Peyer's patch (tissue), 4 donors: ENCODE data around the gene TGIF2. TPM values are rescaled to one million over a fixed set of nuclear protein-coding genes. Genes with fewer than 3 reads are reported as not detected.

Experiments
- DNase-seq, 3 donors: peaks; one replicate each; pipeline ENCODE4 v3.0.0-alpha.2; 2017 to 2019
- H3K27ac ChIP-seq, 4 donors: fragments of 200-600 bp; sonication (generic); one replicate each; pipeline ENCODE4 v1.5.1; 2016 to 2019
- H3K27me3 ChIP-seq, 2 donors: fragments of 200-600 bp; sonication (generic); one replicate each; pipeline ENCODE4 v1.5.1; 2019
- H3K36me3 ChIP-seq, 3 donors: fragments of 200-600 bp; sonication (generic); one replicate each; pipeline ENCODE4 v1.5.1; 2016 to 2019
- H3K4me1 ChIP-seq, 4 donors: fragments of 200-600 bp; sonication (generic); one replicate each; pipeline ENCODE4 v1.5.1; 2016 to 2019
- H3K4me3 ChIP-seq, 4 donors: fragments of 200-600 bp; sonication (generic); 1 replicate in 3 of 4; 2 replicates in 1 of 4; pipeline ENCODE4 v1.5.1; 2016 to 2019; ENCODE audit warnings: mild to moderate bottlenecking in 1 of 4
- H3K9me3 ChIP-seq, 4 donors: fragments of 200-600 bp; sonication (generic); one replicate each; pipeline ENCODE4 v1.5.1; 2016 to 2019; ENCODE audit warnings: mild to moderate bottlenecking in 1 of 4
- POLR2A ChIP-seq, 2 donors: fragments of 450-650 bp; IDR thresholded peaks; one replicate each; pipeline ENCODE4 v1.5.1; 2017; ENCODE audit warnings: antibody characterized with exemption in 2 of 2, mild to moderate bottlenecking in 2 of 2, moderate library complexity in 2 of 2
- total RNA-seq, 4 donors: library from RNA; depleted of rRNA; stranded (reverse); fragments of >200 nt; gene quantifications; one replicate each; pipeline ENCODE4 v1.1.0, GENCODE V29; 2016
- TF ChIP-seq, protein P1 (sequence below), 6 experiments: fragments of 450-650 bp in 4 of 6; fragments of 200-600 bp in 2 of 6; sonication (generic) in 1 of 6; IDR thresholded peaks; one replicate each; pipeline ENCODE4 v1.5.1; 2017 to 2019; ENCODE audit warnings: antibody characterized with exemption in 6 of 6, mild to moderate bottlenecking in 3 of 6, moderate library complexity in 1 of 6

TGIF2 gene
- total RNA-seq, 4 donors from 2014 or later: 2.6 to 8.4 (median 4.5) TPM

DNA sequence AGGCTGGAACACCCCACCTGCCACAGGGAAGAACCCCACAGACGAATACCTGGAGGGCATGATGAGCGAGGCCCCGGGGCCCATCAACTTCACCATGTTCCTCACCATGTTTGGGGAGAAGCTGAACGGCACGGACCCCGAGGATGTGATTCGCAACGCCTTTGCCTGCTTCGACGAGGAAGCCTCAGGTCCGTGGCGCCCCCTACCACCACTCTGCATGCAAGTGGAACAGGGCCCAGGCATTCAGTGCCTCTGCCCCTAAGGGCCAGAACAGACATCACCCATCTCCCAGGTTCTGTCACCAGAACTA, 25.4 kb upstream of the TGIF2 start:
- Histone ChIP-seq H3K27me3 (no peaks in the 10 kb centered on the region), H3K36me3 (no peaks in the 10 kb centered on the region), H3K27ac (no peak overlapping the region), H3K9me3 (no peaks in the 10 kb centered on the region), H3K4me3 (no peak overlapping the region), H3K4me1 (peaks cover 0 to 12% (median 0%) of the 10 kb centered on the region in 4 donors)
- no peak for DNase-seq
- TF ChIP-seq, protein P1, sequence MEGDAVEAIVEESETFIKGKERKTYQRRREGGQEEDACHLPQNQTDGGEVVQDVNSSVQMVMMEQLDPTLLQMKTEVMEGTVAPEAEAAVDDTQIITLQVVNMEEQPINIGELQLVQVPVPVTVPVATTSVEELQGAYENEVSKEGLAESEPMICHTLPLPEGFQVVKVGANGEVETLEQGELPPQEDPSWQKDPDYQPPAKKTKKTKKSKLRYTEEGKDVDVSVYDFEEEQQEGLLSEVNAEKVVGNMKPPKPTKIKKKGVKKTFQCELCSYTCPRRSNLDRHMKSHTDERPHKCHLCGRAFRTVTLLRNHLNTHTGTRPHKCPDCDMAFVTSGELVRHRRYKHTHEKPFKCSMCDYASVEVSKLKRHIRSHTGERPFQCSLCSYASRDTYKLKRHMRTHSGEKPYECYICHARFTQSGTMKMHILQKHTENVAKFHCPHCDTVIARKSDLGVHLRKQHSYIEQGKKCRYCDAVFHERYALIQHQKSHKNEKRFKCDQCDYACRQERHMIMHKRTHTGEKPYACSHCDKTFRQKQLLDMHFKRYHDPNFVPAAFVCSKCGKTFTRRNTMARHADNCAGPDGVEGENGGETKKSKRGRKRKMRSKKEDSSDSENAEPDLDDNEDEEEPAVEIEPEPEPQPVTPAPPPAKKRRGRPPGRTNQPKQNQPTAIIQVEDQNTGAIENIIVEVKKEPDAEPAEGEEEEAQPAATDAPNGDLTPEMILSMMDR (IDR thresholded peaks at IDR 0.05): no peak
- TF ChIP-seq POLR2A (IDR thresholded peaks at IDR 0.05): no peak

DNA sequence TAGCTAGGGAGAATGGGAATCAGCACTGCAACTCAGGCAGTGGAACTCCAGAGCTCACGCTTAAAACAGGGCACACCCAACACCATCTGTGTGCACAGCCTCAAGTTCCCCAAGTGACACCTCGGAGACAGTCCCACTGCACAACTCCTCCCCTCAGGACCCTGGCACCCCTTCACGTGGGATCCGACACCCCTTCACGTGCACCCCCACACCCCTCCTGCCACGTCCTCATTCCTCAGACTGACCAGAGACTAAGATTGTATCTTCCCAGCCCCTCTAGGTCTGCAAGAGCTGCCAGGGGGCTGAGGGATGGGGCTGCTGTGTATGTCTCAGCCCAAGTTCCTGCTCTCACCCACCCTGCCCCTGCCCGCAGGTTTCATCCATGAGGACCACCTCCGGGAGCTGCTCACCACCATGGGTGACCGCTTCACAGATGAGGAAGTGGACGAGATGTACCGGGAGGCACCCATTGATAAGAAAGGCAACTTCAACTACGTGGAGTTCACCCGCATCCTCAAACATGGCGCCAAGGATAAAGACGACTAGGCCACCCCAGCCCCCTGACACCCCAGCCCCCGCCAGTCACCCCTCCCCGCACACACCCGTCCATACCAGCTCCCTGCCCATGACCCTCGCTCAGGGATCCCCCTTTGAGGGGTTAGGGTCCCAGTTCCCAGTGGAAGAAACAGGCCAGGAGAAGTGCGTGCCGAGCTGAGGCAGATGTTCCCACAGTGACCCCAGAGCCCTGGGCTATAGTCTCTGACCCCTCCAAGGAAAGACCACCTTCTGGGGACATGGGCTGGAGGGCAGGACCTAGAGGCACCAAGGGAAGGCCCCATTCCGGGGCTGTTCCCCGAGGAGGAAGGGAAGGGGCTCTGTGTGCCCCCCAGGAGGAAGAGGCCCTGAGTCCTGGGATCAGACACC, 24.4 kb upstream of the TGIF2 start:
- TF ChIP-seq, protein P1 (IDR thresholded peaks at IDR 0.05): no peak
- no peak for TF ChIP-seq POLR2A (IDR thresholded peaks at IDR 0.05)
- Histone ChIP-seq H3K27me3 (no peaks in the 10 kb centered on the region), H3K36me3 (no peaks in the 10 kb centered on the region), H3K4me1 (peaks cover 0 to 2% (median 0%) of the 10 kb centered on the region in 4 donors), H3K27ac (no peak overlapping the region), H3K9me3 (no peaks in the 10 kb centered on the region), H3K4me3 (no peak overlapping the region)
- DNase-seq: no peak

DNA sequence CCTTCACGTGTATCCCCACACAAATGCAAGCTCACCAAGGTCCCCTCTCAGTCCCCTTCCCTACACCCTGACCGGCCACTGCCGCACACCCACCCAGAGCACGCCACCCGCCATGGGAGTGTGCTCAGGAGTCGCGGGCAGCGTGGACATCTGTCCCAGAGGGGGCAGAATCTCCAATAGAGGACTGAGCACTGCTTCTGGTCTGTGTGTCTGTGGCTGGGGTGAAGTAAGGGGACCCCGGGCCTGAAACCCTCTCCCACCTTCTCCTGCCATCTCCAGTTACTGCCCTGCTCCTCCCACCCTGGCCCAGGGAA, 23.8 kb upstream of the TGIF2 start:
- TF ChIP-seq, protein P1 (IDR thresholded peaks at IDR 0.05): no peak
- no peak for TF ChIP-seq POLR2A (IDR thresholded peaks at IDR 0.05)
- DNase-seq: no peak
- Histone ChIP-seq H3K27me3 (no peaks in the 10 kb centered on the region), H3K4me1 (no peaks in the 10 kb centered on the region), H3K4me3 (no peak overlapping the region), H3K36me3 (no peaks in the 10 kb centered on the region), H3K27ac (peak overlapping the region in 1 of 4 donors; percentile 61), H3K9me3 (no peaks in the 10 kb centered on the region)

DNA sequence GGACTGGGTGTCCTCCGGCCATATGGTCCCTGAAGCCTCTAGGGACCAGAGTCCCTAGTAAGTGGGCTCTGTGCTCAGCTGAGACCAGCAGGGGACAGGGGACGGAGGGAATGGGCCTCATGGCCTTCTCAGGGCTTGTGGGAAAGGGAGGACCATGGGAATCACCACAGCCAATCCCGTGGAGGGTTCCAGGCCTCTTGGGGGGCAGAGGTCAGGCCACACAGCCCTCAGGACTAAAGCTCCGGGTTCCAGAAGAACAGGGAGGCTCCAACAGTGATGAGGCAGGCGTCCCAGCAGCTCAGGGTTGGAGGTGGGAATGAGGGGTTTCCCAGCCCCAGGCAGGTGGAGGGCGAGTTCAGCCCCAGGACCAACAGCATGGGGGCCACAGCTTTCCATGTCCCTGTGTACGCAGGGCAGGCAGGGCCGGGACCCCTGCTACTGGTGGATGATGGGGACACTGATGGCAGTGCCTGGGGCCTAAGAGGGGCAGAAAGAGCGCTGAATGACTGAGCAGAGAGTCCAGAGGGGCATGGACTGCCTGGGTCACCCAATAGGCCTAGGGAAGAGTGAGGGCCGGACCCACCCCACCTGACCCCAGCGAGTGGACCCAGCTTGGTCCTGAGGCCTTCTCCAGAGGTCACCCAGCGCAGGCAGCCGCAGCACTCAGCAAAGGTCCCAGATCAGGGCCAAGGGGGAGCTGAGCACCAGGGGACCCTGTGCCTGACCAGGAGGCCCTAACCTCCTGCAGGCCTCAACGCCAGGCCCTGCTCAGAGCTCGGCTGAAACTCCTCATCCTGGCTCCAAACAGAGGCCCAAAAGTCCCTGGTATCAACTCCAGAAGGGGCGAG, 23.2 kb upstream of the TGIF2 start:
- Histone ChIP-seq H3K9me3 (no peaks in the 10 kb centered on the region), H3K27me3 (no peaks in the 10 kb centered on the region), H3K4me1 (no peaks in the 10 kb centered on the region), H3K4me3 (no peak overlapping the region), H3K36me3 (no peaks in the 10 kb centered on the region), H3K27ac (peak overlapping the region in 1 of 4 donors; percentile 61)
- TF ChIP-seq, protein P1 (IDR thresholded peaks at IDR 0.05): no peak
- no peak for TF ChIP-seq POLR2A (IDR thresholded peaks at IDR 0.05)
- no peak for DNase-seq

DNA sequence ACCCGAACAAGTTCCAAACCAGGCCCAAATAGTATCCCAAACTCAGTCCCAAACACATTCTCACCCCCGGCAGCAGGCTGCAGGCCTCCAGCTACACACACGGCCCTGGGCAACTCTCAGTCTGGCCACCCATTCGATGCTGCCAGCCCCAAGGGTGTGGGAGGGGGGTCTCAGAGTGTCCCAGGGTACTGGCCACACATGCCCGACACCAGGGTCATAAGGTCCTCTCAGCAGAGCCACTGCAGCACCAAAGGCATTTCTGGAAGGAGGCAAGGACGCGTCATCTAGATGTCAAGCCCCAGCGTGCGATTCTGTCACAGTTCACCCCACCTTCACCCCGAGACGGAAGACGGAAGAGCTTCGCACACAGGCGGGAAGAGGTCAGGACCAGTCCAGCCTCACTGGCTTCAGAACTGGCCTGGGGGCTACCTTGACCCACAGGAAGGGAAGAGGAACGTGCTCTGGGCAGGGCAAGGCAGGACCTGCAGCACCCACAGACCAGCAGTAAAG, 22.6 kb upstream of the TGIF2 start:
- Histone ChIP-seq H3K27me3 (no peaks in the 10 kb centered on the region), H3K4me3 (no peak overlapping the region), H3K27ac (peak overlapping the region in 1 of 4 donors; percentile 61), H3K4me1 (no peaks in the 10 kb centered on the region), H3K36me3 (no peaks in the 10 kb centered on the region), H3K9me3 (no peaks in the 10 kb centered on the region)
- no peak for TF ChIP-seq POLR2A (IDR thresholded peaks at IDR 0.05)
- TF ChIP-seq, protein P1 (IDR thresholded peaks at IDR 0.05): no peak
- no peak for DNase-seq
